ENCODE data around the gene TMEM143. TPM values are rescaled to one million over a fixed set of nuclear protein-coding genes. Genes with fewer than 3 reads are reported as not detected.
A peak's percentile ranks its signal among the peaks of the same experiment; 100 is the strongest.

Gene TMEM143
- total RNA-seq, 1 experiment from 2014 or later = 6.6 TPM

DNA sequence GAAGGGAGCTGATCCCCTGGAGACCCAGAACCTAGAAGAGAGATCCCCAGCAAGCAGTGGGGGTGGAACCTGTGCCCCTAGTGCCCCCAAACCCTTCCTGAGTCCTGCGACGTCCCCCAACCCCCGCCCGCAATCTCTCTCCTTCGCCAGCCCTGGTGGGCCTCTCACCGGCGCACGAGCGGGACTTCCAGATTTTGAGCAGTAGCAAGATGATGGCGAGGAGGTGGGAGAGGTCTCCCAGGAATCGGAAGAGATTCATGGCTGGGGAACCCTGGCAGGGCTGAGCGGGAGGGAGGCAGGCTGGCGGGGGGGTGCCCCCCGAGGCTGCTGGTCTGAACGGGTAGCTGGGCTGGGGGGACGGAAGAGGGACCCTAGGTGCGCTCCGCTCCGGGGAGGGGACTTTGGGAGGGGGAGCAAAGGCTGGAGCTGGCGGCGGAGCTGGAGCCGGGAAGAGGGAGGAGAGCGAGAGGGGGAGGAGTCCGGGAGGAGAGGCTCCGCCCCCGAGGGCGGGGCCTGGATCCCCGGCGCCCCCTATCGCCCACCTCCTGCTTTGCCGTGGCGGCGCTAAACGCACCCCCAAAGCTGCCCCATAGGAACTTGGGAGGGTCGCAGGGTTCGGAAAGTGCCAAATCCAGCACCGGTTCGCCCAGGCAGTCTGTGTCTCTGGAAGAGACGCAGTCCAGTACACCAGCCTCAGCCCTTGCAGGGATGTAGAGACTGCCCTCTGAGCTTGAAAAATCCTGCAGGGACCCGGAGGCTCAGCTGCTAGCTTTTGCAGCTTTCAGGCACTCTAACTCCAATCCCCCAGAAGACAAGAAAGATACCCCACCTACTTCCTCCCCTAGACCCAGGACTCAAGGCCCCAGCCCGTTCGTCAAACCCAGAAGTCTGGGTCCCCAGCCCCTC, 27.6 kb upstream of the TMEM143 start, which contains the start of gene KDELR1:
Gene KDELR1 (minus strand): TSS at position 452 of the 906 bp plus-strand sequence. CDS start 193 bp downstream, at position 259.
- POLR2A ChIA-PET = interaction anchor here (0.6 kb wide), 2 partner anchors 10 to 447 kb away, joined by 3 to 17 read pairs; no protein-coding TSS in a partner anchor

DNA sequence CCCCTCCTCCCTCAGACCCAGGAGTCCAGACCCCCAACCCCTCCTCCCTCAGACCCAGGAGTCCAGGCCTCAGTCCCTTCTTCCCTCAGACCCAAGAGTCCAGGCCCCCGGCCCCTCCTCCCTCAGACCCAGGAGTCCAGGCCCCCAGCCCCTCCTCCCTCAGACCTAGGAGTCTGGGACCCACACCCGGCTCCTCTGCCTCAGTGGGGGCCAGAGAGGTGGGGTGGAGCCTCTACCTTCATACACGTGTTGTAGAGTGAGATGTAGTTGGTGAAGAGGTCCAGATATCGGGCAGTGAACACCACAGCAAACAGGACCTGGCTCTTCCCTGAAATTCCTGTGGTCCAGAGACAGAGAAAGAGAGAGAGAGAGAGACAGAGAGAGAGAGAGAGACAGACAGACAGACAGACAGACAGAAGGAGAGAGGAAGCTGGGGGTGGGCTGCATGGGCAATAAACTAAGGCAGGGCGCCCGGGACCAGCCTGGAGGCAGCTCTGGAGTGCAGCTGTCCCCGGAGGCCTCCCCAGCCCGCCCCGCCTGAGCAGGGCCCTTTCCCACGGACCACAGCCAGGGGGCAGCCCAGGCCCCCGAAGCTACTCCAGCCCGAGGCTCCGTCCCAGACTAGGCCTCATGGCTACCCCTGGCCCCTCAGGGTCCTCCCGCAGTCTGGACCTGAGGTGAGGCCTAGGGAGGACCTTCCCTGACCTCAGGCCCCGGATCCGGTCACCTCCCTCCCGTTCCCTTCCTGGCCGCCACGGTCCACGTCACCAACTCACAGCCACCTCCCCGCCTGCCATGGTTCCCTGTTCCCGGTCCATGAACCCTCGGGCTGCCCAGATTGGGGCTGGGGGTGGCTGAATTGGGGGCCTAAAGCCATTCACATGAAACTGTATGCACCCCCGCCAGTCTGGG, 26.7 kb upstream of the TMEM143 start:
- DNase-seq (ENCODE audit: low read depth, low spot score) (no peak), ATAC-seq (peak; percentile 61)
- Histone ChIP-seq H3K27me3 (ENCODE audit: control insufficient read depth, insufficient read depth, low read length) (no peaks in the 10 kb centered on the region), H3K4me3 (ENCODE audit: low read depth in 2 of 2, low read length in 2 of 2) (peak overlapping the region; percentile 86 to 87), H3K9me3 (ENCODE audit: control insufficient read depth, insufficient read depth, low read depth, low read length) (no peaks in the 10 kb centered on the region), H3K27ac (ENCODE audit: low read length) (peak overlapping the region; percentile 88), H3K36me3 (ENCODE audit: control insufficient read depth, insufficient read depth, low read length) (peaks cover 16% of the 10 kb centered on the region), H3K4me1 (ENCODE audit: control insufficient read depth, insufficient read depth, low read length) (peaks cover 12% of the 10 kb centered on the region)
- in situ Hi-C loops (cut with HindIII; ENCODE audit: low pct_unique_long_range_greater_than_20kb, low sequenced_read_pairs) = no loop called here
- CTCF ChIA-PET = interaction anchor here (0.5 to 0.8 kb wide), 3 partner anchors 16 to 149 kb away, joined by 3 to 15 read pairs (median 5); no protein-coding TSS in a partner anchor
- POLR2A ChIA-PET = interaction anchor here (0.6 kb wide), 1 partner anchor 448 kb away, joined by 3 read pairs; no protein-coding TSS in a partner anchor
- intact Hi-C loops (cut with micrococcal nuclease; ENCODE audit: unreplicated experiment) = no loop called here
- no TSS peak for BruUV-seq (replicated peaks)
- TF ChIP-seq SIN3A (IDR thresholded peaks at IDR 0.05; ENCODE audit: borderline replicate concordance, insufficient read depth, low read depth, low read length) (no peak), POLR2AphosphoS5 (IDR thresholded peaks at IDR 0.05; ENCODE audit: low read depth, low read length) (no peak), TCF7L2 (IDR thresholded peaks at IDR 0.05; ENCODE audit: low read depth, low read length) (no peak)
- TF ChIP-seq, protein P1, sequence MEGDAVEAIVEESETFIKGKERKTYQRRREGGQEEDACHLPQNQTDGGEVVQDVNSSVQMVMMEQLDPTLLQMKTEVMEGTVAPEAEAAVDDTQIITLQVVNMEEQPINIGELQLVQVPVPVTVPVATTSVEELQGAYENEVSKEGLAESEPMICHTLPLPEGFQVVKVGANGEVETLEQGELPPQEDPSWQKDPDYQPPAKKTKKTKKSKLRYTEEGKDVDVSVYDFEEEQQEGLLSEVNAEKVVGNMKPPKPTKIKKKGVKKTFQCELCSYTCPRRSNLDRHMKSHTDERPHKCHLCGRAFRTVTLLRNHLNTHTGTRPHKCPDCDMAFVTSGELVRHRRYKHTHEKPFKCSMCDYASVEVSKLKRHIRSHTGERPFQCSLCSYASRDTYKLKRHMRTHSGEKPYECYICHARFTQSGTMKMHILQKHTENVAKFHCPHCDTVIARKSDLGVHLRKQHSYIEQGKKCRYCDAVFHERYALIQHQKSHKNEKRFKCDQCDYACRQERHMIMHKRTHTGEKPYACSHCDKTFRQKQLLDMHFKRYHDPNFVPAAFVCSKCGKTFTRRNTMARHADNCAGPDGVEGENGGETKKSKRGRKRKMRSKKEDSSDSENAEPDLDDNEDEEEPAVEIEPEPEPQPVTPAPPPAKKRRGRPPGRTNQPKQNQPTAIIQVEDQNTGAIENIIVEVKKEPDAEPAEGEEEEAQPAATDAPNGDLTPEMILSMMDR (IDR thresholded peaks at IDR 0.05) = no peak; the same call in 1 of the 2 replicates

More for the DNA sequence above, 27.6 kb upstream of the TMEM143 start, which contains the start of gene KDELR1:
- CTCF ChIA-PET = interaction anchor here (0.5 to 0.8 kb wide), 4 partner anchors 17 to 254 kb away, joined by 3 to 15 read pairs (median 5); no protein-coding TSS in a partner anchor
- TF ChIP-seq, protein P1 (IDR thresholded peaks at IDR 0.05) = peak; percentile 92
- TF ChIP-seq POLR2AphosphoS5 (IDR thresholded peaks at IDR 0.05; ENCODE audit: low read depth, low read length) (peak; percentile 44; the same call in 1 of the 2 replicates), TCF7L2 (IDR thresholded peaks at IDR 0.05; ENCODE audit: low read depth, low read length) (no peak), SIN3A (IDR thresholded peaks at IDR 0.05; ENCODE audit: borderline replicate concordance, insufficient read depth, low read depth, low read length) (no peak)
- TF ChIP-seq, protein P2, sequence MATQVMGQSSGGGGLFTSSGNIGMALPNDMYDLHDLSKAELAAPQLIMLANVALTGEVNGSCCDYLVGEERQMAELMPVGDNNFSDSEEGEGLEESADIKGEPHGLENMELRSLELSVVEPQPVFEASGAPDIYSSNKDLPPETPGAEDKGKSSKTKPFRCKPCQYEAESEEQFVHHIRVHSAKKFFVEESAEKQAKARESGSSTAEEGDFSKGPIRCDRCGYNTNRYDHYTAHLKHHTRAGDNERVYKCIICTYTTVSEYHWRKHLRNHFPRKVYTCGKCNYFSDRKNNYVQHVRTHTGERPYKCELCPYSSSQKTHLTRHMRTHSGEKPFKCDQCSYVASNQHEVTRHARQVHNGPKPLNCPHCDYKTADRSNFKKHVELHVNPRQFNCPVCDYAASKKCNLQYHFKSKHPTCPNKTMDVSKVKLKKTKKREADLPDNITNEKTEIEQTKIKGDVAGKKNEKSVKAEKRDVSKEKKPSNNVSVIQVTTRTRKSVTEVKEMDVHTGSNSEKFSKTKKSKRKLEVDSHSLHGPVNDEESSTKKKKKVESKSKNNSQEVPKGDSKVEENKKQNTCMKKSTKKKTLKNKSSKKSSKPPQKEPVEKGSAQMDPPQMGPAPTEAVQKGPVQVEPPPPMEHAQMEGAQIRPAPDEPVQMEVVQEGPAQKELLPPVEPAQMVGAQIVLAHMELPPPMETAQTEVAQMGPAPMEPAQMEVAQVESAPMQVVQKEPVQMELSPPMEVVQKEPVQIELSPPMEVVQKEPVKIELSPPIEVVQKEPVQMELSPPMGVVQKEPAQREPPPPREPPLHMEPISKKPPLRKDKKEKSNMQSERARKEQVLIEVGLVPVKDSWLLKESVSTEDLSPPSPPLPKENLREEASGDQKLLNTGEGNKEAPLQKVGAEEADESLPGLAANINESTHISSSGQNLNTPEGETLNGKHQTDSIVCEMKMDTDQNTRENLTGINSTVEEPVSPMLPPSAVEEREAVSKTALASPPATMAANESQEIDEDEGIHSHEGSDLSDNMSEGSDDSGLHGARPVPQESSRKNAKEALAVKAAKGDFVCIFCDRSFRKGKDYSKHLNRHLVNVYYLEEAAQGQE (IDR thresholded peaks at IDR 0.05; ENCODE audit: insufficient read depth in 1 of 2, low read depth in 2 of 2, low read length in 1 of 2) = no peak
- no TSS peak for BruUV-seq (replicated peaks)
- peaks cover 16% of the 10 kb centered on the region; the same call in 1 of the 2 replicates for H3K36me3 ChIP-seq (ENCODE audit: control insufficient read depth, insufficient read depth, low read length)
- no peaks in the 10 kb centered on the region for H3K27me3 ChIP-seq (ENCODE audit: control insufficient read depth, insufficient read depth, low read length)
- in situ Hi-C loops (cut with HindIII; ENCODE audit: low pct_unique_long_range_greater_than_20kb, low sequenced_read_pairs) (no loop called here), intact Hi-C loops (cut with micrococcal nuclease; ENCODE audit: unreplicated experiment) (no loop called here)
- H3K27ac ChIP-seq (ENCODE audit: low read length) = peak within 1 kb of the TSS; percentile 88
- H3K9me3 ChIP-seq (ENCODE audit: control insufficient read depth, insufficient read depth, low read depth, low read length) = no peaks in the 10 kb centered on the region
- no peak for DNase-seq (ENCODE audit: low read depth, low spot score)
- peak; percentile 70 for ATAC-seq
- H3K4me1 ChIP-seq (ENCODE audit: control insufficient read depth, insufficient read depth, low read length) = peaks cover 19% of the 10 kb centered on the region
- peak within 1 kb of the TSS; percentile 86 to 87 for H3K4me3 ChIP-seq (ENCODE audit: low read depth in 2 of 2, low read length in 2 of 2)
